T-helper 1 cell treated with Interleukin-12 subunit alpha and Interleukin-12 subunit beta and Interleukin-4 antibody, amounts not matched to agents 30 ng/mL and 1 ng/mL, for 36 hours (primary cell): ENCODE measurements around the gene PNKD. TPM values are rescaled to one million over a fixed set of nuclear protein-coding genes. Genes with fewer than 3 reads are reported as not detected.

Source experiments
- intact Hi-C: fragments of 100-400 bp; cut with micrococcal nuclease; formaldehyde crosslinking; loops from one replicate; pipeline ENCODE4 v1.15.1; 2024
- total RNA-seq: library from RNA; stranded (reverse); gene quantifications from 2 replicates; pipeline ENCODE4 v1.2.3, GENCODE V29; 2022

PNKD gene
- total RNA-seq, 1 donor from 2014 or later, result 26.9 TPM

- intact Hi-C loops, result no loop called here
Observed at GRCh38 chr2:218393750-218394290, 123.5 kb downstream of the PNKD start.

- intact Hi-C loops, result loop anchor here (5.0 kb wide), 3 partner anchors 768 to 1148 kb away; partner anchors contain the start of genes CHPF, CNPPD1, NHEJ1 and RETREG2
Observed at GRCh38 chr2:218394298-218395089, 124.2 kb downstream of the PNKD start.

DNA sequence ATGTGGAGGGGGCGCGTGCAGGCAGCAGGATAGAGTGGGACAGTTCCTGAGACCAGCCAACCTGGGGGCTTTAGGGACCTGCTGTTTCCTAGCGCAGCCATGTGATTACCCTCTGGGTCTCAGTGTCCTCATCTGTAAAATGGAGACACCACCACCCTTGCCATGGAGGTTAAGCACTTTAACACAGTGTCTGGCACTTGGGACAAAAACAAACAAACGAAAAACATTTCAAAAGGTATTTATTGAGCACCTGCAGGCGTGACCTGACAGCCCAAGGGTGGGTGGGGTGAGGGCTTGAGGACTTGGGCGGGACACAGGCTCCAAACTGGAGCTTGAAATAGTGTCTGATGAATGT, 124.7 kb downstream of the PNKD start:
- intact Hi-C loops, result loop anchor here (5.0 kb wide), 3 partner anchors 767 to 1147 kb away; partner anchors contain the start of genes CHPF, CNPPD1, NHEJ1 and RETREG2

GRCh38 chr2:218395456-218395825, 125.1 kb downstream of the PNKD start:
- intact Hi-C loops, result loop anchor here (5.0 kb wide), 3 partner anchors 767 to 1147 kb away; partner anchors contain the start of genes CHPF, CNPPD1, NHEJ1 and RETREG2

DNA sequence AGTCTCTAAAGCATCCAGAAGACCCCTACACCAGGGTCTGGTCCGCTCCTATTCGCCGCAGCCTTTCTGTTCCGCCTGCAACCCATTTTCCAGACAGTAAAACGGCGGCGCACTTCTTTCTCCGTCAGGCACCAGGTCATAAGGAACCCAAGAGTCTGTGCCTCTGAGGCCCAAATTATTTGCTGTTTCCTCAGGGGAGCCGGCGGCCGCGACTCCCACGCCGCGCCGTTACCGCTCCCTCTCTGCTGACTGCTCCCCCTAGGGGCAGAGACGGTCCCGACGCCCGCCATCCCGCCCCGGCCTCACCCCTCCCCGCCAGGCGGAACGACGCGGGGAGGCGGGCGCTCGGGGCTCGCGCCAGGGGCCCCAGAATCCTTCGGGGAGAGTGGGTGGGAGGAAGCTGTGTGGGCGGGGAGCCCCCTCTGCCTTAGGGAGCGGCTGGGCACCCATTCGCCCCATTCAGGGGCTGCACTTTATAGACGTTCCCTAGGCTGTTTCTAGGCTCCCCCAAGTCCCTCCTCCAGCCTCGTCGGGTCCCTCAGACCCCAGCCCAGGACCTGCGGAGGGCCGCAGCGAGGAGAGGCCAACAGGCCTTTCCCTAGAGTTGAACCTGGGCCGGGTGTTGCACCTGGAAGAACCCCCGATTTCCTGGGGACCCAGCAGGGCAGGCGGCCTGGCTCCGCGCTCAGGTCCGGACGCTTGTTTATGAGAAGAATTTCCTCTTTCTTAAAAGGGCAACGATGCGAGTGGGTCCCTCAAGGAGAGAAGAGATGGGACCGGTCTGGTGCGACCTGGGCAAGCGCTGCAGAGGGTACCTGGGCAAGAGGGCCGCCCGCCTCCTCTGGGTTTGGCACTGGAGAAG, 125.7 kb downstream of the PNKD start:
- intact Hi-C loops, result loop anchor here (1.0 to 5.0 kb wide), 20 partner anchors 10 to 1703 kb away; partner anchors contain the start of genes AAMP, ANKZF1, ATG9A and BCS1L

Other genes with a start within 250 kb of the PNKD start
- gene RUFY4, start 201.3 kb upstream of the PNKD start, total RNA-seq, result 3.2 and 3.3 TPM in 2 replicates
- gene CXCR2, start 144.5 kb upstream of the PNKD start, total RNA-seq, result 0.12 TPM in 2 replicates
- gene CXCR1, start 103.6 kb upstream of the PNKD start, total RNA-seq, result 0.54 and 0.76 TPM in 2 replicates
- gene ARPC2, start 53.3 kb upstream of the PNKD start, total RNA-seq, result 687 and 710 TPM in 2 replicates
- gene GPBAR1, start 9.5 kb upstream of the PNKD start, total RNA-seq, result 1.5 and 1.8 TPM in 2 replicates
- 62.0 and 64.1 TPM in 2 replicates for gene AAMP, start 382 bp upstream of the PNKD start, total RNA-seq
- gene TMBIM1, start 22.0 kb downstream of the PNKD start, total RNA-seq, result 75.4 and 76.0 TPM in 2 replicates
- not detected in 2 replicates for gene CATIP, start 86.3 kb downstream of the PNKD start, total RNA-seq
- gene SLC11A1, start 111.8 kb downstream of the PNKD start, total RNA-seq, result 0.32 and 0.34 TPM in 2 replicates
- gene CTDSP1, start 129.3 kb downstream of the PNKD start, total RNA-seq, result 145 and 146 TPM in 2 replicates
- gene VIL1, start 148.6 kb downstream of the PNKD start, total RNA-seq, result 0.27 TPM in 1 of 2 replicates, not detected in the other